ENCODE data around the gene IKZF3.

DNA sequence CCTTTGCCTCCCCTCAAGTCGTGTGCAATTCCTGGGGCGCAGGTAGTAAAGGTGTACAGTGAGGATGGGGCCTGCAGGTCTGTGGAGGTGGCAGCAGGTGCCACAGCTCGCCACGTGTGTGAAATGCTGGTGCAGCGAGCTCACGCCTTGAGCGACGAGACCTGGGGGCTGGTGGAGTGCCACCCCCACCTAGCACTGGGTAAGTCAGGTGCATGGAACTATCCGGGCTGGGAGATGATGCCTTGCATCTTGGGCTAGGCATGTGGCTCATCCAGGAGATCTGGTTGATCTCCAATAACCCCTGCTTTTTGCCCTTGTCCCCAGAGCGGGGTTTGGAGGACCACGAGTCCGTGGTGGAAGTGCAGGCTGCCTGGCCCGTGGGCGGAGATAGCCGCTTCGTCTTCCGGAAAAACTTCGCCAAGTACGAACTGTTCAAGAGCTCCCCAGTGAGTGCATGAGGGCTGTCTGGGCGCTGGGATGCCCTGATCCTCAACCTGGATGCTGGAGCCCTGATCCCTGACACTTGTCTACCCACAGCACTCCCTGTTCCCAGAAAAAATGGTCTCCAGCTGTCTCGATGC is 121.2 kb downstream of the IKZF3 start:
- TF ChIP-seq, protein P1, sequence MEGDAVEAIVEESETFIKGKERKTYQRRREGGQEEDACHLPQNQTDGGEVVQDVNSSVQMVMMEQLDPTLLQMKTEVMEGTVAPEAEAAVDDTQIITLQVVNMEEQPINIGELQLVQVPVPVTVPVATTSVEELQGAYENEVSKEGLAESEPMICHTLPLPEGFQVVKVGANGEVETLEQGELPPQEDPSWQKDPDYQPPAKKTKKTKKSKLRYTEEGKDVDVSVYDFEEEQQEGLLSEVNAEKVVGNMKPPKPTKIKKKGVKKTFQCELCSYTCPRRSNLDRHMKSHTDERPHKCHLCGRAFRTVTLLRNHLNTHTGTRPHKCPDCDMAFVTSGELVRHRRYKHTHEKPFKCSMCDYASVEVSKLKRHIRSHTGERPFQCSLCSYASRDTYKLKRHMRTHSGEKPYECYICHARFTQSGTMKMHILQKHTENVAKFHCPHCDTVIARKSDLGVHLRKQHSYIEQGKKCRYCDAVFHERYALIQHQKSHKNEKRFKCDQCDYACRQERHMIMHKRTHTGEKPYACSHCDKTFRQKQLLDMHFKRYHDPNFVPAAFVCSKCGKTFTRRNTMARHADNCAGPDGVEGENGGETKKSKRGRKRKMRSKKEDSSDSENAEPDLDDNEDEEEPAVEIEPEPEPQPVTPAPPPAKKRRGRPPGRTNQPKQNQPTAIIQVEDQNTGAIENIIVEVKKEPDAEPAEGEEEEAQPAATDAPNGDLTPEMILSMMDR (IDR thresholded peaks at IDR 0.05) = no peak
- TF ChIP-seq POLR2A (IDR thresholded peaks at IDR 0.05) = no peak
